ENCODE measurements around the gene MPP2. TPM values are rescaled to one million over a fixed set of nuclear protein-coding genes. Genes with fewer than 3 reads are reported as not detected.
"Not testable (repeated sequence)": the region's sequence is repeated elsewhere in the genome, so short reads cannot be mapped to it uniquely, and the experiment has no call there.

Gene MPP2, protein sequence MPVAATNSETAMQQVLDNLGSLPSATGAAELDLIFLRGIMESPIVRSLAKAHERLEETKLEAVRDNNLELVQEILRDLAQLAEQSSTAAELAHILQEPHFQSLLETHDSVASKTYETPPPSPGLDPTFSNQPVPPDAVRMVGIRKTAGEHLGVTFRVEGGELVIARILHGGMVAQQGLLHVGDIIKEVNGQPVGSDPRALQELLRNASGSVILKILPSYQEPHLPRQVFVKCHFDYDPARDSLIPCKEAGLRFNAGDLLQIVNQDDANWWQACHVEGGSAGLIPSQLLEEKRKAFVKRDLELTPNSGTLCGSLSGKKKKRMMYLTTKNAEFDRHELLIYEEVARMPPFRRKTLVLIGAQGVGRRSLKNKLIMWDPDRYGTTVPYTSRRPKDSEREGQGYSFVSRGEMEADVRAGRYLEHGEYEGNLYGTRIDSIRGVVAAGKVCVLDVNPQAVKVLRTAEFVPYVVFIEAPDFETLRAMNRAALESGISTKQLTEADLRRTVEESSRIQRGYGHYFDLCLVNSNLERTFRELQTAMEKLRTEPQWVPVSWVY
- total RNA-seq = 1.7 and 3.6 TPM in 2 replicates

DNA sequence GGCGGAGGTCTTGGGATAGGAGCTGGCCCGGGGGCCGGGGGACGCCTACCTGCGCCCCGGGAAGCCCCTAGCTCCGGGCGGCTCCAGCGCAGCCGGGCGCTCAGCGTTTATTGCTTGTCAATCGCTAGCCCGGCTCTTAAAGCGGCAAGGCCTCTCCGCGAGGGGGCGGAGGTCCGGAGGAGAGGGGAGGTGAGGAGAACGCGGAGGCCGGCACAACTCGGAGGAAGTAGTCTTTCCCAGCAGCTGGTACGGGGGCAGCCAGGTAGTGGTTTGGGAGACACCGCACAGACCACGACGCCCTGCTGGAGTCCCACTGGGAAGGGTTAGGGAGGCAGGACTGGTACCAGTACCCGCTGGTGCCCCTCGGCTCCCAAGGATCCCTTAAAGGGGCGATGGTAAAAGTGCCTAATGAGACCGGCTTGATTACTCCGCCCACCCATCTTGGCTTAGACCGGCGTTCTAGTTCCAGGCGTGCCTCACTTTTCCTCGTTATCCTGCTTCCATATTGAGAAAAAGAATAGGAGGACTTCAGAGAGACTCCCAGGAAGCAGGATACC lies at the start of gene MPP2:
Gene MPP2, minus strand, starts transcription at position 112 of the 557 bp plus-strand sequence. CDS start 3,076 bp downstream, outside the sequence.
- DNase-seq (ENCODE audit: low read depth) = peak; percentile 12

DNA sequence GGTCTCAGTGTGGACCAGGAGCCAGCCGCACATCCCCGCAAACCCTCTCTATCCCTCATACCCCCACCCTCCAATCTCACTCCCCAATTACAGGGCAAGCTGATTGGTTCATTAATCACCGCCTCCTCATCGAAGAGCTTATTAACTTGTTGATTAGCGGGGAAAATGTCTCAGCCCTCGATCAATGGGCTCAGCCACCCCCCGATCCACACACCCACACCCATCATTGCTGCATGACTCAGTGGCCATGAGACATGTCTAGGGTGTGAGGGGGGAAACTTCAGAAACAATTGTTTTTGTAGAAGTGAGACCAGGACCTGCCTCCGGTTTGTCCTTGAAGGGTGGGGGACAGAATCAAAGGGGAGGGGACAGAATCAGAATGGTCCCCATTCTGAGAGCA lies 48.9 kb upstream of the MPP2 start:
- DNase-seq (ENCODE audit: low read depth) = no peak

DNA sequence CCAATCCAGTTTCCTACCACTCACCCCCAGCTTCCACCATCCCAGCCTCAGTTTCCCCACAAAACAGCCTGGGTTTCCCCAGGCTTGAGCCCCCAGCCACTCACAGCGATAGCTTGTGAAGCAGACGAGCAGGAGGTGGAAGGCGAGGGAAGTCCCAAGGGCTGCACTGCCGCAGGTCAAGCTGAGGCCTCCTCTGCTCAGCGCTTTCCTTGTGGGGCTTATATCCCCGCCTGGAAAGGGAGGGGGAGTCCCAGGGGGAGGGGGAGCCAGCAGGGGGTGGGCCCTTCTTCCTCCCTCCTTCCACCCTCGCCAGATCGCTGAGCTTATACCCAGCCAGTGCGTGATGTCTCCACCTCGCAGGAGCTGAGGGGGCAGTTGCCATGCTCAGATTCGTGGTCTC lies 46.4 kb upstream of the MPP2 start, which contains the start of gene PYY:
Gene PYY, minus strand, starts transcription at position 195 of the 400 bp plus-strand sequence. CDS start 457 bp downstream, outside the sequence.
- no peak for DNase-seq (ENCODE audit: low read depth)

DNA sequence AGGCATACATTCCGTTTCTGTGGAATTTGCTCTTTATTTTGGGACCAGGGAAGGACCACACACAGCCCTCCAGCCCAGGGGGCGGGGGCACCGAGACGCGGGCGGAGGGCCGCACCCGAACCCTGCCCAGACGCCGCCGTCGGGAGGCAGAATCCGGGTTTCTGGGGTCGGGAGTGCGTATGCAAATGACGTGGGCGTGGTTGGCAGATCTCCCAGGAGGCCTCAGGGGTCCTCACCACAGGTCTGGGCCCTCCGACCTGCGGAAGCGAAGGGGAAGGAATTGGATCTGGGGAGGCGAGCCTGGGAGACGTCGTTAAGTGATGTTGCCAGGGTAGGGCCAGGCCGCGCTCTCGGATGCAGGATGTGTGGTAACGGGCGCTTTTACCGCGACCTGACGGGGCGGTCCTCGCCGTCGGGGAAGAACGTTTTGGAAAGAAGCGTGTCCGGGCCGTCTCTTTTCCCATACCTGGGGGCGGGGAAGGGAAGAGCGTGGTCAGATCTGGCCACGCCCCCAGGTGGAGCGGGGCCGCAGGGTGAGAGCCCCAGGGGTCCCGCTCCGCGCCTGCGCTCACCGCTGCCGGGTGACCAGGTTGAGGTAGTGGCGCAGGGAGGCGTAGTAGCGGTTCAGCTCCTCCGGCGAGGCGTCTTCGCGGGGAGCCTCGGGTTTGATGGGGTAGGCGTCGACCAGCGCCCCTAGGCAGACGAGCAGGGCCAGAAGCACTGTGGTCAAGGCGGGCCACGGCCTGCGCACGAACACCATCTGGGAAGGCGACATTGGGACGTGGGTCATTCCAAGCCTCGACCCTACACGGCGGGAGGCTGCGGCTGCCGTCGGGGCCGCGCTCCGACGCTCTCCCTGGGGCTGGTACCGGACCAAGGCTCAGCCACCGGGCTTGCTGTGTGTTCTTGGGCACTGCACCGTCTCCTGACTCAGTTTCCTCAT lies 45.7 kb upstream of the MPP2 start:
- no peak for DNase-seq (ENCODE audit: low read depth)

DNA sequence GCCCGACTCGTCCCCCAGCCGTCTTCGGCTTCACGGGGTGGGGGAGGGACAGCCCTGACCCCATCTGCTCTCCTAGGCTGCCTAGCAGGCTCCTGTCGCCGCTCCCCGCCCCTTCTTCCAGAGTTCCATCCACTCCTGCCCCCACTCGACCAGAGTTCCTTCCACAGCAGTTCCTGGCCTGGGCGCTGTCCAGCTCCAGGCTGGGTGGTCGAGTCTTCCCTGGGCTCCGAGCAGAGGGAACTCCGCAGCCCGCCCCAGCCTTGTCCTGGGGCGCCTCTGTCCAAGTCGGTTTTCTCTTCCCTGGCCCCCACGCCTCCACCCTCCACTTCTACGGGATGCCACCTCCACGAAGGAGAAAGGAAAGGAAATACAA lies 45.0 kb upstream of the MPP2 start:
- no peak for DNase-seq (ENCODE audit: low read depth)

DNA sequence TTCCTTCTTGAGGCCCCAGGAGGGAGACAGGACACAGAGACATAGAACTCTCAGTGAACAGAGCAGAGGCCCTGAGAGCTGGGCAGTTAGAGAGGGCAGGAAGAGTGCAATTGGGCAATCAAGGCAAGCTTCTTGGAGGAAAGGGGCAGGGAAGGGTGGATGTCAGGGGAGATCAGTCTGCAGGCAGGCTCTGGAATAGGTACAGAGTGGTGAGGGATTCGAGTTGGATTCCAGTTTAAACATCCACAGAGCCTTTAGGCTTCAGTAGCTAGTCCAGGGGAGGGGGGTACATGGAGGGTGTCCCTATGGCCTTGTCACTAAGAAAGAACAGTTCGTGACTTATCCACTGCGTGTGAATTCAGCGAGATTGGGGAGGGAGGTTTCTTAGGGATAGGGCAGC lies 44.4 kb upstream of the MPP2 start:
- DNase-seq (ENCODE audit: low read depth) = no peak

DNA sequence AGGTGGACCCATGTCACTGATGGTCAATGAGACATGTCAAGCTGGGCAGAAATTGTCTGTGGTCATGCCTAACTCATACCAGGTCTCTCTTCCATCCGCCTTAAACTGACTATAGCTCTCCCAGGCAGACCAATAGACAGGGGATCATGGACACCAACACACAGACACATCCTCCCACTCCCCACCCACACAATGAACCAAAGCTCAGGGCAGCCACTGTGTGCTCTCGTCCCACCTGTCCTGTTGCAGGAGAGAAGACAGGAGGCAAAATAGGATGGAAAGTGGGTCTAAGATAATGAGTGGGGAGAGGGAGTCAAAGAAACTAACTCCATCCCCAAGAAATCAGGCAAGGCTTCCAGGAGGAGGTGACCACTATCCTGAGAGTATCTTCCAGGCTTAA lies 43.2 kb upstream of the MPP2 start:
- no peak for DNase-seq (ENCODE audit: low read depth)

DNA sequence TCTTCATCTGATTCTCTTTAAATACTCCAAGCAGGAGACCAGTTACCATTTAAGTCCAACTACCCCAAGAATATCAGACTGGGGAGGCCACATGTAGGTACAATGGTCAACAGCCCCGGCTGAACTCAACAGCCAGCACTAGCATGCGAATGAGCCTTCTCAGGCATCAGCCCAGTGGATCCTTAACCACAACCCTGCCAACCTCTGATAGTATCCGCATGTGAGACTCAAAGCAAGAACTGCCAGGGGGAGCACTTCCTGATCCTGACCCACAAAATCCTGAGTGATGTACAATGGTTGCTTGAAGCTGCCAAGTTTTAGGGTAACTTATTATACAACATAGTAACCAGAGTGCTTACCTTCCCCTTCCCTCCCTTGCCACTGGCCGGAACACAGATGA lies 42.4 kb upstream of the MPP2 start:
- DNase-seq (ENCODE audit: low read depth) = peak; percentile 29

DNA sequence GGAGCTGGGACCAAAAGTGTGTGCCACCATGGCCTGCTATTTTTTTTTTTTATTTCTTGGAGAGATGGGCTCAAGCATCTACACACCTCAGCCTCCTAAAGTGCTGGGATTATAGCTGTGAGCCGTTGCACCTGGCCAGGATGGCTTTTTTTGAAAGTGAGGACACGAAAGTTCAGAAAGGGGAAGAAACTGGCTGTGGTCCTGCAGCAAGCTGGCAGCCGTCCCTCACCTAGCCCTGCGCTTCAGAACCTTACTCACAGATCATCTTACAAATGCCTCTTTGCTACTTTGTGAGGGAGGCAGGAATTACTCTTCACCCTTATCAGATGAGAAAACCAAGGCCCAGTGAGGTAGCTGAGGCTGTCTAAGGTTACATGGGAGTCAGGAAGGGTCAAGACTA lies 39.4 kb upstream of the MPP2 start:
- DNase-seq (ENCODE audit: low read depth) = no peak

DNA sequence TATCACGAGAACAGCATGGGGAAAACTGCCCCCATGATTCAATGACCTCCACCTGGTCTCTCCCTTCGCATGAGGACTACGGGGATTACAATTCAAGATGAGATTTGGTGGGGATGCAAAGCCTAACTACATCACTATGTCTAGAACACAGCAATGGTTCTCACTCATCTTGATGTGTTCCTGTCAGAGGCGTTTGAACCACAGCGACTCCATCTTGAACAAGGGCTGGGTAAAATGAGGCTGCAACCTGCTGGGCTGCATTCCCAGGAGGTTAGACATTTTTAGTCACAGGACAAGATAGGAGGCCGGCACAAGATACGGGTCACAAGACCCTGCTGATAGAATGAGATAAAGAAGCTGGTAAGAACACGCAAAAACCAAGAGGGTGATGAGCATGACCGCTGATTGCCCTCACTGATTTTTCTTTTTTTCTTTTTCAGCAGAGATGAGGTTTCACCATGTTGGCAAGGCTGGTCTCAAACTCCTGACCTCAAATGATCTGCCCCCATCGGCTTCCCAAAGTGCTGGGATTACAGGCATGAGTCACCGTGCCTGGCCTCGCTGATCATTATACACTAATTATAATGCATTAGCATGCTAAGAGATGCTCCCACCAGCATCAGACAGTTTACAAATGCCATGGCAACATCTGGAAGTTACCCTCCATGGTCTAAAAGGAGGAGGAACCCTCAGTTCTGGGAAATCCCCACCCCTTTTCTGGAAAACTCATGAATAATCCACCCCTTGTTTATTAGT lies 37.9 kb upstream of the MPP2 start:
- DNase-seq (ENCODE audit: low read depth) = peak; percentile 18

DNA sequence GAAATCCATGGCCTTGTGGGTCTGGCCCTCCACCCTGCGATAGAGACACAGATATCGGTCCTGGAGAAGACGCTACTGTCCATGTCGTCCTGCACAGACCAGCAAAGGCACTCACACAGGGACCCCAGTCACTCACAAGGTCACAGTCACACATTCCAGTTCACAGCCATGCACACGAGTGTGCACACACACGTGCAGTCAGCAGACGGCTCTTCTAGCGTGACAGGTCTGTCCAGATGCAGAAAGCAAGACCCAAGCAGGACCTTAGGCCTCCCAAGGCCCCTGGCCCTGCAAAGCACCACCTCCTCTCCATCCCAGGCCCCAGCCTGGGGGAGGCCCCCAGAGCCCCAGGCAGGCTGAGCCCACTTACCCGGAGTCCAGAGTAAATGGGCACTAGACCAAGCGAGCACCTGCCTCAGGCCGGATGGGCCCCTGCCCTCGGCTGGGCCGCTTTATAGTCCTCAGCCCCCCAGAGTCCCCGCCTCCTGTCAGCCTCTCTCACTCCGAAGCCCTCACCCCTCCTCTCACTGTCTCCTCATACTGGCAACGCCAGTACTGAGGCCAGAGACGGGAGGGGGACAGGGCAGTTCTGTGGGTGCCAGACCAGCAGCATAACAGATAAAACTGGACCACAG lies 34.8 kb upstream of the MPP2 start, which contains the start of gene PPY:
Gene PPY, minus strand, starts transcription at position 426 of the 635 bp plus-strand sequence. CDS start 822 bp downstream, outside the sequence.
- DNase-seq (ENCODE audit: low read depth) = no peak

DNA sequence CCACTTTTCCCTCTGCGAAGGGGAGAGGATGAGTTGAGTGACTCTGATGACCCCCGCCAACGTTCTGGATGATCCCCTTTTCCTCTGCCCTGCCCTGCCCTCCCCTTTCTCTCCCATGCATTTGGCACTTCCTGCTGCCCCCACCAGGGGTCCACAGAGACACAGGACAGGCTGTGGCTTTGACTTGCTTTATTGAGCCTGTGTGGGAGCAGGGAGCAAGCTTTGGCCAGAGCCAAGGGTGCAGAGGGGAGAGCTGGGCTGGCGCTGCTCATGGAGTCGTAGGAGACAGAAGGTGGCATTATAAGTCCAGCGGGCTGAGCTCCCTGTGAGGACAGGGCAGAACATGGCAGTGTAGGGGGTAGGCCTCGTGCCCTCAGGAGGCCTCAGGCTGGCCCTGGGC lies 33.3 kb upstream of the MPP2 start:
- DNase-seq (ENCODE audit: low read depth) = peak; percentile 14

DNA sequence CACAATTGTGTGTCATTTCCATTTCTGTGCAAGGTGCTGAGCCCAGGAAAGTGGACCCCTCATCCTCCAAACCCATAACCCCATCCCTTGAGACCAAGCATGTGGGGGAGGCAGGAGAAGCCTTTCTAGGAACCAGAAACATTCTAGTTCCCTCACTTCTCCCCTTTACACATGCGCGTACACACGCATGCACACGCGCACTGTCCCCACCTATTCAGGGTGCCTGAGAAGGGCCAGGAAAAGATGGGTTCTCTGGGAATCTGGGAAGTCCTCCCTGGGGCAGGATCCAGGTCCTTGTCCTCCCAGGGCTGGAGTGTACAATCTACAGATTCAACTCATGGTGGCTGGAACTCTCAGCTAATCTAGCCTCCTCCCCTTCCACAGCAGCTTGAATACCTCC lies 32.5 kb upstream of the MPP2 start:
- no peak for DNase-seq (ENCODE audit: low read depth)

DNA sequence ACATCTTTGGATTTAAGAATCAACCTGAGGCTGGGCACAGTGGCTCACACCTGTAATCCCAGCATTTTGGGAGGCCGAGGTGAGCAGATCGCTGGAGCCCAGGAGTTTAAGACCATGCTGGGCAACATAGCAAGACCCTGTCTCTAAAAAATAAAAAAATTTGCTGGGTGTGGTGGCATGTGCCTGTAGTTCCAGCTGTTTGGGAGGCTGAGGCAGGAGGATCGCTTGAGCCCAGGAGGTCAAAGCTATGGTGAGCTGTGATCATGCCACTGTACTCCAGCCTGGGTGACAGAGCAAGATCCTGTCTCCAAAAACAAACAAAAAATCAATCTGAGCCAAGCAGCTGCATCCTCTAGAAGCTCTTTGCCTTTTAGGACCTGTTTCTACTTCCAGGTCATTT lies 32.1 kb upstream of the MPP2 start:
- DNase-seq (ENCODE audit: low read depth) = not testable (repeated sequence)

DNA sequence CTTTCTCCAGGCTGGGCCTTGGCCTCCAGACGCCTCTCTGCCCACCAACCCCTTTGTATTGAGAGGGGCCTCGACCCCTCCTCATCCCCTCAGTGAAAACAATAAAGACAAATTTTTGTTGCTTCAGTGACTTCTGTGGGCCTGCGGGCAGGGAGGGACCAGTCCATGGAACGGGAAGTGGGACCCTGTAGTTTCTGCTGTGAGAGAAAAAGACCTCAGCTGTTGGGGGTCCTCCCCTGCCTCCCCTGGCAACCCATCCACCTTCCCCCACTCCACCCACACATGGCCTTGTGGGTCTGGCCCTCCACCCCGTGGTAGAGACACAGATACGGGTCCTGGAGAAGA lies 31.5 kb upstream of the MPP2 start:
- DNase-seq (ENCODE audit: low read depth) = no peak

DNA sequence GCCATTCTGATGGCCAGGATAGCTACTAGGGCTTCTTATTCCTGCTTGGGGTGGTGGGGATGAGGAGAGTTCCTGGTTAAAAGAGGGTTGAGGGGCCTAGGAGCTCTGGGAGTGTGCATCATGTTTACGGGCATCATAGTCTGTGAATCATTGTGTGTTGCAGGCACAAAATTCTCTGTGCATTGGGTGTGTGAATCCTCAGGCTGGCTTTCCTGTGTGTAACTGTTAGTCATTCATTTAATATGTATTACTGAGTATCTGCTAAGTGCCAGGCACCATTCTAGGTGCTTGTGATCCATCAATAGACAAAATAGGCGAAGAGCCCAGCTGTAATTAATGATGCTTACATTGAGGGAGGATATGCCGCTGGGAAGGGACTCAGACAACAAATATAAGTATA lies 29.1 kb upstream of the MPP2 start:
- peak; percentile 44 for DNase-seq (ENCODE audit: low read depth)

DNA sequence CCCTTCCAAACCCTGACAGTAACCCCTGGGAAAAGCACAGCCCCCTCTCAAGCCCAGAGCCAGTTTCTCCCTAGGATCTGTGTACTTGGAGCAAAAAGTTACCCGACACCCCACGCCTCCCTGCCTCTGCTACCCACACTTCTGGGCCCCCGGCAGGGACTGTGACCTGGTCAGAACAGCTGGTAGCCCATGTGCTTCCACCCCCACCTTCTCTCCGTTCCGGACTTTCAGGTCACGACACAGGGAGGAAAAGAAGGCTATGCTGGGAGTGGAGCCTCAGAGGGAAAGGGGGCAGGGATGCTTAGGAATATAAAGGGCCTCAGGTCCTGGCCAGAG lies 28.6 kb upstream of the MPP2 start:
- peak; percentile 10 for DNase-seq (ENCODE audit: low read depth)

DNA sequence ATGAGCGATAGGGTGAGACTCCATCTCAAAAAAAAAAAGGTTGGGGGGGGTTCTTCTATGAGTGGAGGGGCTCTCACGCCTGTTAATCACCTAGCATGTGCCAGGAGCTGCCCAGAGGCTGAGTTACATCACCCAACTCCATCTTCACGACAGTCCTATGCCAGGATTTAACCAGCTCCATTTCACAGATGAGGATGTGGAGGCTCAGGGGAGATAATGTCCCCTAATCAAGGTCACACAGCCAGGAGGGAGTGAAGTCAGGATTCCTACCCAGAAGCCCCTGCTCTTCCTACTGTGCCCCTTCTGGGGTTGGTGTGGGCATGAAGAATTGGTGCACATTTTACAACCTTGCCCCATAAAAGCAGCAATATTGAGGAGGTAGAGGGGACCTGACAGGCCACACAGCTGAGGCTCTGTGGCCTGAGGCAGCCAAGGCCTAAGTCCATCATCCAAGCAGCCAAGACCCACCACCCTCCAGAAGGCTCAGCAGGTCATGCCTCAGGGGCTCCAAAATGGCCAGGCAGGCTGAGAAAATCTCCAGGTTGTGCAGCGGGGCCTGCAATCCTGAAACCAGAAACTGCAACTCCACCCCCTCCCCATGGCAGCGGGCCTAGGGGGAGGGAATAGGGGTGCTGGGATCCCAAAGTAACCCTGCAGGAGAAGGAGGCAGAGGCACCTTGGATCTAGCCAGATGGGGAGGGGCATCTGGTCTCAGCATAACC lies 28.0 kb upstream of the MPP2 start:
- DNase-seq (ENCODE audit: low read depth) = no peak

DNA sequence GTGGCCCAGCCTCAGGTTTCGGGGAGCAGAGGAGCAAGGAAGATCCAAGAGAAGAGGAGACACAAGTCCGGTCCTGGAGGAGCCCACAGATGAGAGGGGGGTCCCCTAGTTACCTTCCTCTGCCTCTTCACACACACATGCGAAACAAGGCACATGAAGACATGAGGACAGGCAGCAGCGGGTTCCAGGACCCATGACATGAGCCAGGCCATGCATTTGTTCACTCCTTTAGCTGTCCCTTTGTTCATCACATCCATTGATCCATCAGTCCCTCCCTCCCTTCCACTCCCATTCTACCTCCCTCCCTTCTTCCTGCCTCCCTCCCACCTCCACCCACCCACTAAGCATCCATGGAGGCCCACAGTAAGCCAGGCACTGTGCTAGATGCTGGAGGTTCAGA lies 25.6 kb upstream of the MPP2 start:
- no peak for DNase-seq (ENCODE audit: low read depth)

DNA sequence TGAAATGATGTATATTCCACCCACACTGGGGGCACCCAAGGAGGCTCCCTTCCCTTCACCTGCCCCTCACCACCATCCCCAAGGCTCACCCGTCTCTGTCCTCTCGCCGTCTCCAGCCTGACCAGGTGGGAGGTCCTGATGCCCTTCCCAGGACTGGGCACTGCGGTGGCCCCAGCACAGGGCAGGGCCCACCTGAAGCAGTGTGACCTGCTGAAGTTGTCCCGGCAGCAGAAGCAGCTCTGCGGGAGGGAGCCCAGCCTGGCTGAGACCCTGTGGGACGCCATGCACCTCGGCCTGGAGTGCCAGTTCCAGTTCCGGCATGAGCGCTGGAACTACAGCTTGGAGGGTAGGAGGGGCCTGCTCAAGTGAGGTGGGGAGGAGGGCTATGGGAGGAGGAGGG lies 25.0 kb upstream of the MPP2 start:
- DNase-seq (ENCODE audit: low read depth) = no peak
